GM21717 (cell line): ENCODE data around the gene DOK6.

Experiments used
- ATAC-seq: cut with Tn5 transposase; IDR thresholded peaks from one replicate; pipeline ENCODE4 v1.9.1; 2021; ENCODE audit warnings: mild to moderate bottlenecking, moderate library complexity; ENCODE audit not compliant: unreplicated experiment

Gene DOK6

GRCh38 chr18:69730664-69731063, 330.0 kb downstream of the DOK6 start:
- ATAC-seq, result no peak

- ATAC-seq, result no peak
Measured at GRCh38 chr18:69734536-69734935, 333.8 kb downstream of the DOK6 start.

- no peak for ATAC-seq
Measured at GRCh38 chr18:69736730-69737129, 336.0 kb downstream of the DOK6 start.

- ATAC-seq, result no peak
Measured at GRCh38 chr18:69737851-69738250, 337.2 kb downstream of the DOK6 start.

GRCh38 chr18:69747388-69747787, 346.7 kb downstream of the DOK6 start:
- ATAC-seq, result no peak

GRCh38 chr18:69752737-69753380, 352.2 kb downstream of the DOK6 start:
- no peak for ATAC-seq

GRCh38 chr18:69754108-69754507, 353.4 kb downstream of the DOK6 start:
- ATAC-seq, result no peak

- ATAC-seq, result no peak
Measured at GRCh38 chr18:69755041-69755440, 354.4 kb downstream of the DOK6 start.

GRCh38 chr18:69755856-69756496, 355.3 kb downstream of the DOK6 start:
- no peak for ATAC-seq

- no peak for ATAC-seq
Measured at GRCh38 chr18:69757733-69758132, 357.0 kb downstream of the DOK6 start.

GRCh38 chr18:69758458-69758857, 357.8 kb downstream of the DOK6 start:
- no peak for ATAC-seq

- no peak for ATAC-seq
Measured at GRCh38 chr18:69759046-69759445, 358.4 kb downstream of the DOK6 start.

GRCh38 chr18:69763002-69763401, 362.3 kb downstream of the DOK6 start:
- no peak for ATAC-seq

- ATAC-seq, result no peak
Measured at GRCh38 chr18:69763821-69764220, 363.1 kb downstream of the DOK6 start.

- no peak for ATAC-seq
Measured at GRCh38 chr18:69770238-69770637, 369.6 kb downstream of the DOK6 start.

- ATAC-seq, result no peak
Measured at GRCh38 chr18:69774831-69775230, 374.1 kb downstream of the DOK6 start.

GRCh38 chr18:69777248-69777647, 376.6 kb downstream of the DOK6 start:
- ATAC-seq, result no peak

GRCh38 chr18:69778680-69779079, 378.0 kb downstream of the DOK6 start:
- no peak for ATAC-seq

GRCh38 chr18:69780851-69781250, 380.2 kb downstream of the DOK6 start:
- ATAC-seq, result no peak

- ATAC-seq, result no peak
Measured at GRCh38 chr18:69784815-69785214, 384.1 kb downstream of the DOK6 start.

GRCh38 chr18:69785466-69785865, 384.8 kb downstream of the DOK6 start:
- no peak for ATAC-seq

GRCh38 chr18:69786427-69786826, 385.7 kb downstream of the DOK6 start:
- no peak for ATAC-seq
